ENCODE results near the gene PITPNB.

PITPNB gene

DNA sequence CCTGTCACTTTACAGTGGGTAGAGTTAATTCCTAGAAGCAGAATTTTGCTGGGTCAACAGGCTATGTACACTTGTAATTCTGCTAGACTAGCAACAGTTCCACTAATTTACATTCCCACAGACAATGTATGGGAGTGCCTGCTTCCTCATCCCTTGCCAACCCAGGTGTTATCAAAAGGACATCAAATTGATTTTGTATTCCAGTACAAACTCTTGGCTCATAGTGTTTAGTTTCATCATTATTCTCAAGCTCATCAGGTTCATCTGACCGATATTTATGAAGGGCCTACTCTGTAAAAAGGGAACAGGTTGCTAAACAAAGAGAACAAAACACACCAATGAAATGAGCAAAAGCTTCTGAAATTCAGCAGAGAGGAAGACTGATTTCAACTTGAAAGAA, 30.7 kb downstream of the PITPNB start:
- Histone ChIP-seq H3K4me2 (ENCODE audit: low read length) (no peak overlapping the region), H3K9me3 (replicated peaks; ENCODE audit: low read length) (no peaks in the 10 kb centered on the region), H3K27me3 (ENCODE audit: control insufficient read depth, insufficient read depth, low read length) (no peaks in the 10 kb centered on the region), H3K4me1 (ENCODE audit: control insufficient read depth, insufficient read depth, low read length) (peaks cover 26% of the 10 kb centered on the region), H3K36me3 (ENCODE audit: insufficient read depth, low read length) (peaks cover 81% of the 10 kb centered on the region), H3K9ac (ENCODE audit: low read depth, low read length) (no peak overlapping the region), H3K4me3 (ENCODE audit: low read length) (no peak overlapping the region)

DNA sequence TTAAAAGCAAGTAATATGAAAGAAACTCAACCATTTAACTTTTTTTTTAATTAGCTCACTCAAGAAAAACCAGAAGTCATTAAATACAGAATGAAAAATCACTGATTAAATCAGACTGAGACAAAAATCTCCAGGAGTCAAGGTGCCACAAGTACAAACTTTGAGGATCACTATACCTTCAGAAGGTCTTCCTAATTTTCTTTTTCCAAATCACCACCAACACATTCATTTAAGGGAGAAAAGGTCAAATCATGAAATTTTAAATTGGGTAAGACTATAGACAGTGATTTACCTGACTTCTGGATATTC, 32.3 kb downstream of the PITPNB start:
- H3K4me3 ChIP-seq (ENCODE audit: low read length) = no peak overlapping the region
- H3K36me3 ChIP-seq (ENCODE audit: insufficient read depth, low read length) = peaks cover 68% of the 10 kb centered on the region
- H3K9ac ChIP-seq (ENCODE audit: low read depth, low read length) = no peak overlapping the region
- no peaks in the 10 kb centered on the region for H3K9me3 ChIP-seq (replicated peaks; ENCODE audit: low read length)
- H3K4me2 ChIP-seq (ENCODE audit: low read length) = no peak overlapping the region
- no peaks in the 10 kb centered on the region for H3K27me3 ChIP-seq (ENCODE audit: control insufficient read depth, insufficient read depth, low read length)
- H3K4me1 ChIP-seq (ENCODE audit: control insufficient read depth, insufficient read depth, low read length) = peaks cover 26% of the 10 kb centered on the region

DNA sequence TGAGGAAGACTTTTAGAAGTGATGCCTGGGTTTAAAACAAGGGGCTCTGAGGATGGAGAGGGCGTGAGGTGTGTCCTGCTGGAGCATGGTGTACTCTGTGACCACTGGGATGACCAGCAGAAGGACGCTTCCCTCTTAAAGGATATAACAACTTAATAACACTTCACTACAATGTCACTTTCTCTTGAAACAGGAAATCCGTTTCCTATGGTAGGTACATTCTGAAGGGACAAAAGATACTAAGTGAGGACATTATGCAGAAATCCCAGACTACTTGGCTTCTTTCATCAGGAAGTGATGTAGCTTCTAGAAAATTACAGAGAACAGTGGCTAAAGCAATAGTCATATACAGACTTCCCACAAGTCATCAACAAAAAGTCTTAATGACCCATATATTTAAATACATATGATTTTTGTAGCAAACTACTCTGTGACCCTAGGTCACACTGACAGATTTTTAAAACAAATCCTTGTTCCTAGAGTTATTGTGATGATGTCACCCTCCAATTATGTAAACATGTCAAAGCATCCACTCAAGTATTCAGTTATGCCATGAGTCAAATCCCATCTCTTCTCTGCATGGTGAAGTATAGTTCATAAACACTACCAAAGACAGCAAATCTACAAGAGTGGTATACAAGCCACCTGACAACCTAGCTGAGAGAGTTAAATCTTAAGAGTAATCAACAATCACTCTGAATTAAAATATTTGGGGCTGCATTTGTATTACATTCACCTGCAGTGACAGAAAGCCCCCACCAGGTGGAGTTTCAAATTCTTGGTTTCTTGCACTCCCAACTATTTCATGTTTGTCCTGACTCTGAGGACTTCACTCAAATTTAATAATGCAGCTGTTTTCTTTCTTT, 32.8 kb downstream of the PITPNB start:
- Histone ChIP-seq H3K36me3 (ENCODE audit: insufficient read depth, low read length) (peaks cover 63% of the 10 kb centered on the region), H3K4me2 (ENCODE audit: low read length) (peak overlapping the region; percentile 50), H3K4me1 (ENCODE audit: control insufficient read depth, insufficient read depth, low read length) (peaks cover 31% of the 10 kb centered on the region), H3K27me3 (ENCODE audit: control insufficient read depth, insufficient read depth, low read length) (no peaks in the 10 kb centered on the region), H3K9me3 (replicated peaks; ENCODE audit: low read length) (no peaks in the 10 kb centered on the region), H3K4me3 (ENCODE audit: low read length) (no peak overlapping the region), H3K9ac (ENCODE audit: low read depth, low read length) (no peak overlapping the region)

DNA sequence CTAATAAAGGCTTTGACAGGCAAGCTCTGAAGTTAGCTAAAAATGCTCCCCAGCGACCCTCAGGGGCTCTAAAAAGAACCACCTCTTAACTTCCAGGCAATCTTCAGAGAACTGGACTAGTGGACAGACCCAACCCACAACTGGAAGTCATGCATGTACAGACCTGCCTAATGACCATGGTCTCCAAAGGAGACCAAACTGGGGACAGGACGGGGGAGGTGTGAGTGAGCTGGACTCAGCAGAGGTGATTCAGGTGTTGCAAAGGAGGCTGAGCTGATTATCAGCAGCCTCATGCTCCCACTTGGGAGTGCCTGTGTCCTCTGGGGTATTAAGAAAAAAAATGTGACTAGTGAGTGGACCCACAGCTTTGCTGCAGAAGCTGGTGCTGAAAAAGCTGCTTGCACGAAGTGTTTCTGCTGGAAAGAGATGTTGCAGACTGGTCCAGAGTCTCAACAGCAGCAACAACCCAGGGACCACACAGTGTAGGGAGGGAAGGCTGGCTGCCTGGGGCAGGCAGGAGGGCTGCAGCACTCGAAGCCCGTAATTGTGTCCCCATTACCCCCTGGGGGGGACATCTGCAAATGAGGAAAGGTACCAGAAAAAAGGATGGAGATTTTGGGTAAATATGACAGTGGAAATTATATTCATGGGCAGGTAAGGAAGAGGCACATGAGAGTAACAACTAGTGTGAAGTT, 35.3 kb downstream of the PITPNB start:
- H3K4me1 ChIP-seq (ENCODE audit: control insufficient read depth, insufficient read depth, low read length) = peaks cover 35% of the 10 kb centered on the region
- H3K4me2 ChIP-seq (ENCODE audit: low read length) = no peak overlapping the region
- H3K27me3 ChIP-seq (ENCODE audit: control insufficient read depth, insufficient read depth, low read length) = no peaks in the 10 kb centered on the region
- H3K4me3 ChIP-seq (ENCODE audit: low read length) = no peak overlapping the region
- no peak overlapping the region for H3K9ac ChIP-seq (ENCODE audit: low read depth, low read length)
- H3K36me3 ChIP-seq (ENCODE audit: insufficient read depth, low read length) = peaks cover 40% of the 10 kb centered on the region
- no peaks in the 10 kb centered on the region for H3K9me3 ChIP-seq (replicated peaks; ENCODE audit: low read length)

DNA sequence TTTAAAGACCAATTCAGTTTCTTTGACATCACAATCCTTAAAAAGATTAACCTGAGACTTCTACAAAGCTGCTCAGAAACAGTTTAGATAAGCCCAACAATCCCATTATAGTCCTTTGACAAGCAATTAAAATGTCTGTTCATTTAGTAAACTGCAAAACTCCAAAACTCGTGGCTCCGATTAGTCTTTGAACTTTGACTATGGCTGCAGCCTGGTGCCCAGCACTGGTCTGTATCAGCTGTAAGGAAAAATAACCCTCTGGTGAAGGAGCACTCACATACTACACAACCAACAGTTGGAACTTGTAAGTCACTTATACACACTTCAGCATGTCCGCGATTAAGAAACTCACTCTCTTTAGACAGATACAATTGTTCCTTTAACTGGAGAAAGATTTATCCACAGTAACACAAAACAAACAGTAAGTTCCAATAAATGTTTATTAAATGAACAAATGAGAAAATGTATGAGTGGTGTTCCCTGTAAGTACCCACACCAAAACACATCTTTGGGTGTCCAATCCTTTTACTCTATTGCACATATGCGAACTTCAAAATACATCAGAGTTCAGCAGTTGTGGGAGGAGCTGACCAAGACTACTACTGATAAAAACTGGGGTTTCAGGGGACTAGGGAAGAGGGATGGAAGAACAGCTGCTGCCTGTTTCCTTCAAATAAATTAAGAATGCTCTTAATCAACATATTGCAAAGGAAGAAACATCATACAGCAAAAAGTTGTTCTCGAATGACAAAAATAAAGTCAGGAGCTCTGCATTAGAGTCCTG, 36.4 kb downstream of the PITPNB start:
- no peak overlapping the region for H3K4me2 ChIP-seq (ENCODE audit: low read length)
- peaks cover 30% of the 10 kb centered on the region for H3K36me3 ChIP-seq (ENCODE audit: insufficient read depth, low read length)
- no peak overlapping the region for H3K4me3 ChIP-seq (ENCODE audit: low read length)
- H3K9ac ChIP-seq (ENCODE audit: low read depth, low read length) = no peak overlapping the region
- no peaks in the 10 kb centered on the region for H3K27me3 ChIP-seq (ENCODE audit: control insufficient read depth, insufficient read depth, low read length)
- H3K9me3 ChIP-seq (replicated peaks; ENCODE audit: low read length) = no peaks in the 10 kb centered on the region
- H3K4me1 ChIP-seq (ENCODE audit: control insufficient read depth, insufficient read depth, low read length) = peaks cover 35% of the 10 kb centered on the region

DNA sequence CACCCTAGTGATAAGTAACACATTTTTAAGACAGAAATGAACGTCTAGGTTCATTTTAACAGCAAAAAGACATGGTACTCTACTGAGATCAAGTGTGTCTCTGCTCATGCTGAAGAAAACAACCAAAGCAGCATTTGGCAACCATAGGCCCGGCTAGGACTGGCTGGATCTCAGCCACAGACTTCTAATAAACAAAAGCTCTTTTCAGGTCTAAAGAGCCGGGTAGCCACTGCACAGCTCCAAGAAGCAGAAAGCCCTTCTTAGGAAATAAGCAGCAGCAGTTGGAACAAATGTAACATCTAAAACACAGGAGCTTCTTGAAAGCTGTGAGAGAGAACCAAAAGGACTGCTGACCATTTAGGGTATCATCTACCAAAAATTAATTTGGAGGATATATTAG, 37.6 kb downstream of the PITPNB start:
- Histone ChIP-seq H3K4me2 (ENCODE audit: low read length) (no peak overlapping the region), H3K9ac (ENCODE audit: low read depth, low read length) (no peak overlapping the region), H3K36me3 (ENCODE audit: insufficient read depth, low read length) (peaks cover 29% of the 10 kb centered on the region), H3K4me1 (ENCODE audit: control insufficient read depth, insufficient read depth, low read length) (peaks cover 30% of the 10 kb centered on the region), H3K4me3 (ENCODE audit: low read length) (no peak overlapping the region), H3K9me3 (replicated peaks; ENCODE audit: low read length) (no peaks in the 10 kb centered on the region), H3K27me3 (ENCODE audit: control insufficient read depth, insufficient read depth, low read length) (no peaks in the 10 kb centered on the region)

DNA sequence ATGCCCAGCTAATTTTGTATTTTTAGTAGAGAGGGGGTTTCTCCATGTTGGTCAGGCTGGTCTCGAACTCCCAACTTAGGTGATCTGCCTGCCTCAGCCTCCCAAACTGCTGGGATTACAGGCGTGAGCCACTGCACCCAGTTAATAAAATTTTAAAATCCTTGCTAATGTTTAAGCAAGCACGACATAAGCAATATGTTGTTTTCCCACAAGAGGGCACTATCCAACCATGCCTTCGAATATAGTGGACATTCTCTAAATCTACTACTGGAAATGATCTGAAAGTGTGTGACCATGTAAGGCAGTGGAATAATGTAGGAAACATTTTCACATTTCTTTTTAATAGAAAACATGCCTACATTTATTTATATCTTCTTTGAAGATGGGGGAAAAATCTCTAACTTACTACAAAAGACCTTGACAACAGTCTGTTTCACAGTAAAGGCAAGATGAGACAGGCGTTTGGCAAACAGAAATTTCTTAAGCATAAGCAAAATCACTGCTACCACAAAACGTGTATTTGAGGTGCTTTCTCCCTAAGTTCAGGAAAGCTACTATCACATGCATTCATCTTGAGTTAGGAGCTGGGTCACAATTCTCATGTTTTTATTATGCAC, 38.2 kb downstream of the PITPNB start:
- no peaks in the 10 kb centered on the region for H3K9me3 ChIP-seq (replicated peaks; ENCODE audit: low read length)
- H3K36me3 ChIP-seq (ENCODE audit: insufficient read depth, low read length) = peaks cover 34% of the 10 kb centered on the region
- no peaks in the 10 kb centered on the region for H3K27me3 ChIP-seq (ENCODE audit: control insufficient read depth, insufficient read depth, low read length)
- no peak overlapping the region for H3K4me3 ChIP-seq (ENCODE audit: low read length)
- H3K4me1 ChIP-seq (ENCODE audit: control insufficient read depth, insufficient read depth, low read length) = peaks cover 26% of the 10 kb centered on the region
- no peak overlapping the region for H3K9ac ChIP-seq (ENCODE audit: low read depth, low read length)
- H3K4me2 ChIP-seq (ENCODE audit: low read length) = no peak overlapping the region

DNA sequence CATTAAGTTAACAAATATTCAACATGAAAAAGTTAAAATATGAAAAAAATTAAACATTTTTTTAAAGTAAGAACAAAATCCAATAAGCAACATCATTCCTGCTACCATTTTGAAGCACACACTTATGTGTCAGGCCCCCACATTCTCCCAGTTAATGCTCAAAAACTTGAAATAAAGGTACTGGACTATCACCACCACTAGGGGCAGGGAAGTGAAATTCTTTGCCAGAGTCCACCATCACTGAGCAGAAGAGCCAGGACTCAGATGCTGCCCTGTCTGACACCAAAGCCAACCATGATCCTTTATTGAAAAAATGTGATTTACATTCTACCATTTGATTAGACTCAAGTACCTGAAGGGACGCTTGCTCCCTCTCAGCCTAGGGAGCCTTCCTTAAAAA, 39.1 kb downstream of the PITPNB start:
- H3K27me3 ChIP-seq (ENCODE audit: control insufficient read depth, insufficient read depth, low read length) = no peaks in the 10 kb centered on the region
- no peak overlapping the region for H3K4me2 ChIP-seq (ENCODE audit: low read length)
- H3K36me3 ChIP-seq (ENCODE audit: insufficient read depth, low read length) = peaks cover 38% of the 10 kb centered on the region
- no peak overlapping the region for H3K4me3 ChIP-seq (ENCODE audit: low read length)
- no peak overlapping the region for H3K9ac ChIP-seq (ENCODE audit: low read depth, low read length)
- peaks cover 18% of the 10 kb centered on the region for H3K4me1 ChIP-seq (ENCODE audit: control insufficient read depth, insufficient read depth, low read length)
- no peaks in the 10 kb centered on the region for H3K9me3 ChIP-seq (replicated peaks; ENCODE audit: low read length)

DNA sequence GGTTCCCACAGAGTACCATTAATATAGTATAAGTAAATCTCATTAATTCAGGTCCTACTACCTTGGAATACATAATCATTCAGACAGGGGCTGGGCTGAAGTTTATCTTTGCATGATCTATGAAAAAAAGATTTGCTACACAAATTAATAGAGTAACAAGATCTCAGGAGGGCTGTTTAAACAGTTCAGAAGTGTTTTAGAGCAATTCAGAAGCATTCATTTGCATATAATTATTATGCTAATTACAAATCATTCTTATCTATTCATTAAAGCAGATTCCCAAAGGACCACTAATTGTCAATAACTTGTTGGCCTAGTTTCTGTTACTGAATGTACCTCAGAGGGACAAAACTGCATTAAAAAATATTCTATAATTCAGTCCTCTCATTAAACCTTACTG, 40.5 kb downstream of the PITPNB start:
- Histone ChIP-seq H3K36me3 (ENCODE audit: insufficient read depth, low read length) (peaks cover 34% of the 10 kb centered on the region), H3K9me3 (replicated peaks; ENCODE audit: low read length) (no peaks in the 10 kb centered on the region), H3K27me3 (ENCODE audit: control insufficient read depth, insufficient read depth, low read length) (no peaks in the 10 kb centered on the region)

DNA sequence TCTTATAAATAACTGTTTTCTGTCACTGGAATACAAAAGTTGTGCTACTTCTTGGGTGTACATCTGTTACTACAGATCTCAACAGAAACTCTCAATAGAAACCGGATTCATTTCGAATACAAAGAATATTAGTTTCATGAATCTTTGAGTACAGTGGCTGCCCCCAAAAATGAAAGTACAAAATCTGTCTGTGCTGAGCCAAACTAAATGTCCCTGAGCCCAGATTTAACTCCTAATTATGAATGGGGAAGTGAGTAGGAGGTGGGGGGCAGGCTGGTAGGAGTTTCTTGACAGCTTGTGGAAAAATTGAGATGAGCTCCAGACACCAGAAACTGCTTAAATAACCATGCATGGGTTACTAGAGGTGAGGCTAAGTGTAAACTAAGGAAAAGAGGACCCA, 41.6 kb downstream of the PITPNB start:
- no peak overlapping the region for H3K4me3 ChIP-seq (ENCODE audit: low read length)
- peaks cover 40% of the 10 kb centered on the region for H3K36me3 ChIP-seq (ENCODE audit: insufficient read depth, low read length)
- no peaks in the 10 kb centered on the region for H3K27me3 ChIP-seq (ENCODE audit: control insufficient read depth, insufficient read depth, low read length)
- H3K9ac ChIP-seq (ENCODE audit: low read depth, low read length) = no peak overlapping the region
- peaks cover 18% of the 10 kb centered on the region for H3K4me1 ChIP-seq (ENCODE audit: control insufficient read depth, insufficient read depth, low read length)
- H3K9me3 ChIP-seq (replicated peaks; ENCODE audit: low read length) = no peaks in the 10 kb centered on the region
- no peak overlapping the region for H3K4me2 ChIP-seq (ENCODE audit: low read length)

More for the DNA sequence above, 40.5 kb downstream of the PITPNB start:
- H3K4me1 ChIP-seq (ENCODE audit: control insufficient read depth, insufficient read depth, low read length) = peaks cover 18% of the 10 kb centered on the region
- H3K4me2 ChIP-seq (ENCODE audit: low read length) = no peak overlapping the region
- no peak overlapping the region for H3K4me3 ChIP-seq (ENCODE audit: low read length)
- no peak overlapping the region for H3K9ac ChIP-seq (ENCODE audit: low read depth, low read length)

DNA sequence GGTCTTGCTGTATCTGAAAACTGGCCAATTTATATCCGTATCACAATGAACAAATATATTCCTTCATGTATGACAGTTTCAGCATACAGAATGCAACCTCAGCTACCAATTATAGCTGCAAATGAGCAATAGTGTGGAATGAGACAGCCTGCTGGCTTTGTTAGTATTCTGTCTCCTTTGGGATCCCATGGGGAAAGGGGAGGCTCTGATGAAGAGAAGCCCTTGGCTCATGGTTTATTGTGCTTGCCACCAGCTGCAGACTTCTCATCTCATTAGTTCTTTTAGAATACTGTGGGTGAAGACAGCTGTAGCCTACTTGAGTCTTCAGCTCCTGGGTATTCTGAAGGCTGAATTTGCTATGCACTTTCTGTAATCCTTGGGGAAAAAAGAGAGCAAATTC, 42.4 kb downstream of the PITPNB start:
- H3K36me3 ChIP-seq (ENCODE audit: insufficient read depth, low read length) = peaks cover 46% of the 10 kb centered on the region
- no peak overlapping the region for H3K9ac ChIP-seq (ENCODE audit: low read depth, low read length)
- no peaks in the 10 kb centered on the region for H3K27me3 ChIP-seq (ENCODE audit: control insufficient read depth, insufficient read depth, low read length)
- H3K4me3 ChIP-seq (ENCODE audit: low read length) = no peak overlapping the region
- H3K9me3 ChIP-seq (replicated peaks; ENCODE audit: low read length) = no peaks in the 10 kb centered on the region
- H3K4me2 ChIP-seq (ENCODE audit: low read length) = no peak overlapping the region
- H3K4me1 ChIP-seq (ENCODE audit: control insufficient read depth, insufficient read depth, low read length) = peaks cover 18% of the 10 kb centered on the region
